IMR-90 (cell line): Measurements from ENCODE around the gene PPEF2. TPM values are rescaled to one million over a fixed set of nuclear protein-coding genes. Genes with fewer than 3 reads are reported as not detected.

Experiments used
- ATAC-seq: fragments of 200-7000 bp; cut with Tn5 transposase; 2 replicates; pipeline ENCODE4 v1.9.1; 2020; ENCODE audit warnings: low read depth, mild to moderate bottlenecking, moderate library complexity
- BruUV-seq: library from RNA; stranded (reverse); fragments of 400-500 nt; replicated peaks from 2 replicates; lab custom pipeline; 2021; lab: Mats Ljungman, UMichigan
- CTCF ChIA-PET: fragments of 300-600 bp; formaldehyde crosslinking; extraction: SDS; loops from one replicate; lab custom pipeline; 2021; ENCODE audit warnings: antibody characterized with exemption; lab: Yijun Ruan, JAX
- POLR2A ChIA-PET: fragments of 300-600 bp; sonication (Branson Sonifier 250); formaldehyde crosslinking; loops from one replicate; lab custom pipeline; 2022; ENCODE audit warnings: antibody characterized with exemption; ENCODE audit not compliant: unreplicated experiment; lab: Charles Lee
- DNase-seq: peaks from one replicate; pipeline ENCODE4 v3.0.0; 2013
- H2AFZ ChIP-seq: replicated peaks from 2 replicates; pipeline ENCODE3; 2013; ENCODE audit warnings: low read length, mild to moderate bottlenecking; ENCODE audit not compliant: poor library complexity
- H2AK5ac ChIP-seq: 2 replicates; pipeline ENCODE4 v1.6.1; 2013; ENCODE audit warnings: low read depth, low read length, inconsistent platforms
- H2AK9ac ChIP-seq: replicated peaks from 2 replicates; pipeline ENCODE3; 2013; ENCODE audit warnings: mild to moderate bottlenecking, low read depth, low read length, moderate library complexity; ENCODE audit not compliant: poor library complexity
- H2BK120ac ChIP-seq: 2 replicates; pipeline ENCODE4 v1.6.1; 2013; ENCODE audit warnings: low read depth, low read length, inconsistent platforms
- H2BK15ac ChIP-seq: 3 replicates; pipeline ENCODE4 v1.6.1; 2013; ENCODE audit warnings: low read depth, low read length, inconsistent platforms
- H2BK20ac ChIP-seq: 2 replicates; pipeline ENCODE4 v1.6.1; 2013; ENCODE audit warnings: low read depth, mild to moderate bottlenecking, inconsistent platforms, low read length, moderate library complexity
- H2BK5ac ChIP-seq: 2 replicates; pipeline ENCODE4 v1.6.1; 2013; ENCODE audit warnings: mild to moderate bottlenecking, low read depth, low read length, inconsistent platforms; ENCODE audit not compliant: poor library complexity, severe bottlenecking
- H3K14ac ChIP-seq: replicated peaks from 2 replicates; pipeline ENCODE4 v1.6.1; 2013; ENCODE audit warnings: low read depth, low read length, inconsistent platforms
- H3K18ac ChIP-seq: 2 replicates; pipeline ENCODE4 v1.6.1; 2013; ENCODE audit warnings: low read depth, low read length, control low read depth
- H3K23ac ChIP-seq: 2 replicates; pipeline ENCODE4 v1.6.1; 2013; ENCODE audit warnings: low read depth, low read length, inconsistent platforms
- H3K27ac ChIP-seq: 2 replicates; pipeline ENCODE4 v1.5.1; 2013; ENCODE audit warnings: mild to moderate bottlenecking, control low read depth, low read length; ENCODE audit not compliant: insufficient read depth
- H3K27me3 ChIP-seq: 2 replicates; pipeline ENCODE4 v1.6.1; 2013; ENCODE audit warnings: low read length; ENCODE audit not compliant: control insufficient read depth, insufficient read depth
- H3K36me3 ChIP-seq: 2 replicates; pipeline ENCODE4 v1.6.1; 2013; ENCODE audit warnings: low read length, mixed read lengths; ENCODE audit not compliant: control insufficient read depth, insufficient read depth
- H3K4ac ChIP-seq: 2 replicates; pipeline ENCODE4 v1.6.1; 2013; ENCODE audit warnings: low read depth, low read length, inconsistent platforms
- H3K4me1 ChIP-seq: 2 replicates; pipeline ENCODE4 v1.6.1; 2013; ENCODE audit warnings: low read length, mixed read lengths; ENCODE audit not compliant: control insufficient read depth, insufficient read depth
- H3K4me2 ChIP-seq: 2 replicates; pipeline ENCODE4 v1.6.1; 2013; ENCODE audit warnings: low read depth, mild to moderate bottlenecking, control low read depth, low read length, moderate library complexity
- H3K4me3 ChIP-seq: 2 replicates; pipeline ENCODE4 v1.5.1; 2013; ENCODE audit warnings: low read depth, mild to moderate bottlenecking, control low read depth, low read length, moderate library complexity; ENCODE audit not compliant: insufficient read depth
- H3K56ac ChIP-seq: 2 replicates; pipeline ENCODE4 v1.6.1; 2013; ENCODE audit warnings: low read length, inconsistent platforms; ENCODE audit not compliant: insufficient read depth; ENCODE audit errors: extremely low read depth
- H3K79me1 ChIP-seq, 2 experiments: 2 replicates each; pipeline ENCODE4 v1.6.1; 2013; ENCODE audit warnings: low read length in 2 of 2, inconsistent platforms in 1 of 2, low read depth in 1 of 2
- H3K9ac ChIP-seq: 2 replicates; pipeline ENCODE4 v1.6.1; 2013; ENCODE audit warnings: low read depth, low read length, control low read depth
- H3K9me1 ChIP-seq: 2 replicates; pipeline ENCODE4 v1.6.1; 2013; ENCODE audit warnings: low read length, inconsistent platforms; ENCODE audit not compliant: insufficient read depth
- H3K9me3 ChIP-seq: 2 replicates; pipeline ENCODE4 v1.6.1; 2013; ENCODE audit warnings: low read length; ENCODE audit not compliant: control insufficient read depth, insufficient read depth
- H4K20me1 ChIP-seq: 2 replicates; pipeline ENCODE4 v1.6.1; 2013; ENCODE audit warnings: low read length, inconsistent platforms; ENCODE audit not compliant: insufficient read depth
- H4K5ac ChIP-seq: 2 replicates; pipeline ENCODE4 v1.6.1; 2013; ENCODE audit warnings: mild to moderate bottlenecking, low read depth, low read length, control low read depth
- H4K8ac ChIP-seq, 2 experiments: 2 replicates each; pipeline ENCODE4 v1.6.1; 2013; ENCODE audit warnings: low read depth in 2 of 2, low read length in 2 of 2, control low read depth in 1 of 2, inconsistent platforms in 1 of 2
- H4K91ac ChIP-seq: 2 replicates; pipeline ENCODE4 v1.6.1; 2013; ENCODE audit warnings: low read depth, low read length, inconsistent platforms; ENCODE audit not compliant: insufficient read depth
- BHLHE40 ChIP-seq: fragments of 150-350 bp; IDR thresholded peaks from 2 replicates; pipeline ENCODE4 v1.6.1; 2016; ENCODE audit warnings: mild to moderate bottlenecking, low read depth, low read length
- CEBPB ChIP-seq: IDR thresholded peaks from 2 replicates; pipeline ENCODE4 v1.6.1; 2012; ENCODE audit warnings: low read depth, low read length, improper control_type of control experiment
- CHD1 ChIP-seq: IDR thresholded peaks from 2 replicates; pipeline ENCODE4 v1.6.1; 2012; ENCODE audit warnings: low read depth, low read length, improper control_type of control experiment
- CTCF ChIP-seq: conservative IDR thresholded peaks from 2 replicates; pipeline ENCODE4 v1.5.1; 2012; ENCODE audit warnings: mild to moderate bottlenecking, low read depth, low read length, improper control_type of control experiment
- ELK1 ChIP-seq: fragments of 150-350 bp; IDR thresholded peaks from 2 replicates; pipeline ENCODE4 v1.6.1; 2016; ENCODE audit warnings: low read depth, mild to moderate bottlenecking, low read length, moderate library complexity, borderline replicate concordance
- FOS ChIP-seq: fragments of 150-350 bp; IDR thresholded peaks from 2 replicates; pipeline ENCODE4 v1.6.1; 2016; ENCODE audit warnings: low read depth, low read length
- MAFK ChIP-seq: IDR thresholded peaks from 2 replicates; pipeline ENCODE4 v1.6.1; 2012; ENCODE audit warnings: low read depth, low read length, improper control_type of control experiment
- MAZ ChIP-seq: IDR thresholded peaks from 2 replicates; pipeline ENCODE4 v1.6.1; 2012; ENCODE audit warnings: low read depth, mild to moderate bottlenecking, low read length, improper control_type of control experiment, moderate library complexity, borderline replicate concordance
- MXI1 ChIP-seq: IDR thresholded peaks from 2 replicates; pipeline ENCODE4 v1.6.1; 2012; ENCODE audit warnings: low read depth, mild to moderate bottlenecking, low read length, moderate library complexity, borderline replicate concordance
- NFE2L2 ChIP-seq: fragments of 150-350 bp; IDR thresholded peaks from 2 replicates; pipeline ENCODE4 v1.6.1; 2016; ENCODE audit warnings: low read depth, mild to moderate bottlenecking, low read length
- POLR2A ChIP-seq: IDR thresholded peaks from 2 replicates; pipeline ENCODE4 v1.6.1; 2012; ENCODE audit warnings: mild to moderate bottlenecking, low read depth, low read length
- RAD21 ChIP-seq: IDR thresholded peaks from 2 replicates; pipeline ENCODE4 v1.6.1; 2012; ENCODE audit warnings: low read length, improper control_type of control experiment
- RCOR1 ChIP-seq: IDR thresholded peaks from 2 replicates; pipeline ENCODE4 v1.6.1; 2012; ENCODE audit warnings: mild to moderate bottlenecking, low read length, improper control_type of control experiment; ENCODE audit not compliant: insufficient replicate concordance
- RFX5 ChIP-seq: IDR thresholded peaks from 2 replicates; pipeline ENCODE4 v1.8.0; 2012; ENCODE audit warnings: low read depth, mild to moderate bottlenecking, low read length, moderate library complexity
- SMC3 ChIP-seq: fragments of 150-350 bp; IDR thresholded peaks from 2 replicates; pipeline ENCODE4 v1.6.1; 2016; ENCODE audit warnings: low read depth, mild to moderate bottlenecking, antibody characterized with exemption, low read length, moderate library complexity
- USF2 ChIP-seq: fragments of 150-350 bp; IDR thresholded peaks from 2 replicates; pipeline ENCODE4 v1.6.1; 2017; ENCODE audit warnings: mild to moderate bottlenecking, antibody characterized with exemption, low read length, low read depth
- WGBS, 2 experiments: methylation state at CpG; one replicate each; pipeline versions ENCODE4 v1.1.5 to v1.1.7; 2013; ENCODE audit warnings: missing lambda C conversion rate in 2 of 2; ENCODE audit not compliant: insufficient read length in 1 of 2; ENCODE audit errors: extremely low coverage in 2 of 2; 5-methylcytosine and 5-hydroxymethylcytosine counted together
- dilution Hi-C: fragments of 300-500 bp; cut with HindIII; formaldehyde crosslinking; loops from one replicate; pipeline ENCODE4 v1.14.3; 2018; ENCODE audit warnings: low sequenced_read_pairs; ENCODE audit not compliant: unreplicated experiment
- in situ Hi-C: fragments of 300-500 bp; cut with MboI; formaldehyde crosslinking; loops from 3 replicates; pipeline ENCODE4 v1.14.3; 2019; ENCODE audit warnings: low sequenced_read_pairs, inconsistent platforms, mixed read lengths
- intact Hi-C: fragments of 100-400 bp; cut with micrococcal nuclease; formaldehyde crosslinking; loops from 2 replicates; pipeline ENCODE4 v1.10.0; 2022
- polyA plus RNA-seq, 3 experiments: library from polyadenylated mRNA; depleted of rRNA; stranded (reverse); fragments of >200 nt; gene quantifications; 2 replicates each; pipeline ENCODE4 v1.2.3, GENCODE V29; 2012; ENCODE audit warnings: low replicate concordance in 1 of 3
- total RNA-seq: library from RNA; depleted of rRNA; stranded (reverse); fragments of >200 nt; gene quantifications from 2 replicates; pipeline ENCODE4 v1.2.3, GENCODE V29; 2012

Gene PPEF2
- total and polyA plus RNA-seq, 2 of the 4 experiments (the other 2 are of a cell fraction), result not detected

GRCh38 chr4:75878246-75878756, 24.0 kb downstream of the PPEF2 start:
- H4K20me1 ChIP-seq, result no peaks in the 10 kb centered on the region
- BruUV-seq, result no TSS peak
- dilution Hi-C loops, result no loop called here
- CTCF ChIA-PET, result interaction anchor here (1.2 kb wide), 1 partner anchor 30 kb away, joined by 7 read pairs; no protein-coding TSS in a partner anchor
- H2AK5ac ChIP-seq, result no peak overlapping the region
- intact Hi-C loops, result no loop called here
- no peaks in the 10 kb centered on the region for H3K4me1 ChIP-seq
- in situ Hi-C loops, result no loop called here
- no peak overlapping the region for H4K8ac ChIP-seq
- H2BK5ac ChIP-seq, result no peak overlapping the region
- no peak overlapping the region for H3K56ac ChIP-seq
- H3K4me2 ChIP-seq, result no peak overlapping the region
- no peak overlapping the region for H3K4me3 ChIP-seq
- no peaks in the 10 kb centered on the region for H3K36me3 ChIP-seq
- H3K9ac ChIP-seq, result no peak overlapping the region
- no peak overlapping the region for H2BK120ac ChIP-seq
- no peaks in the 10 kb centered on the region for H3K79me1 ChIP-seq
- H3K9me3 ChIP-seq, result no peaks in the 10 kb centered on the region
- TF ChIP-seq MXI1, result no peak
- TF ChIP-seq FOS, result no peak
- no peak for TF ChIP-seq CEBPB
- TF ChIP-seq BHLHE40, result no peak
- no peak for TF ChIP-seq USF2
- TF ChIP-seq RAD21, result no peak
- TF ChIP-seq RCOR1, result no peak
- TF ChIP-seq NFE2L2, result no peak
- TF ChIP-seq MAZ, result no peak
- no peak for TF ChIP-seq CHD1
- no peak for TF ChIP-seq CTCF
- TF ChIP-seq MAFK, result no peak
- TF ChIP-seq ELK1, result no peak
- TF ChIP-seq SMC3, result no peak
- TF ChIP-seq POLR2A, result no peak
- TF ChIP-seq RFX5, result no peak
- no peak overlapping the region for H3K23ac ChIP-seq
- H2AK9ac ChIP-seq, result peak overlapping the region; percentile 26
- H2AFZ ChIP-seq, result no peak overlapping the region
- H3K27ac ChIP-seq, result no peak overlapping the region
- ATAC-seq (no peak), DNase-seq (no peak)
- H4K91ac ChIP-seq, result no peak overlapping the region
- POLR2A ChIA-PET, result no interaction called here
- 25% methylated on average over 4 of the region's 6 CpGs; no CpG with 5 or more reads in 1 of the 2 experiments for WGBS, 2 experiments
- H2BK20ac ChIP-seq, result no peak overlapping the region
- H3K4ac ChIP-seq, result no peak overlapping the region
- H4K5ac ChIP-seq, result no peak overlapping the region
- H3K27me3 ChIP-seq, result peaks cover 23% of the 10 kb centered on the region
- no peak overlapping the region for H2BK15ac ChIP-seq
- no peak overlapping the region for H3K14ac ChIP-seq
- no peak overlapping the region for H3K18ac ChIP-seq
- no peaks in the 10 kb centered on the region for H3K9me1 ChIP-seq
